MM.1S (cell line): Measurements from ENCODE around the gene CCL28.
"Not testable (repeated sequence)": the region's sequence is repeated elsewhere in the genome, so short reads cannot be mapped to it uniquely, and the experiment has no call there.

ENCODE experiments used
- CTCF ChIP-seq: fragments of 300-600 bp; sonication (generic); IDR thresholded peaks from 2 replicates; pipeline ENCODE4 v1.5.1; 2016; ENCODE audit warnings: antibody characterized with exemption, low read length, mixed read lengths
- EZH2 ChIP-seq: fragments of 300-600 bp; sonication (generic); optimal IDR thresholded peaks from 2 replicates; pipeline ENCODE3; 2017; ENCODE audit warnings: low read depth, mild to moderate bottlenecking, antibody characterized with exemption, low read length, mixed read lengths

- not testable (repeated sequence) for TF ChIP-seq CTCF, EZH2
These were observed 10.9 kb upstream of the CCL28 start for GRCh38 chr5:43423086-43423485.
